ENCODE measurements around the gene ZW10.

The ZW10 gene

GRCh38 chr11:113684496-113684895 lies 89.0 kb downstream of the ZW10 start:
- POLR2A ChIA-PET = no interaction called here

GRCh38 chr11:113683481-113684046 lies 89.9 kb downstream of the ZW10 start:
- DNase-seq (ENCODE audit: extremely low spot score) = no peak
- no peak for TF ChIP-seq CTCF (IDR thresholded peaks at IDR 0.05; ENCODE audit: control extremely low read depth, extremely low read depth, low read depth, missing control alignments)
- ChIA-PET CTCF (interaction anchor here (1.0 kb wide), 2 partner anchors 11 to 50 kb away, joined by 3 read pairs; no protein-coding TSS in a partner anchor), POLR2A (no interaction called here)

More at GRCh38 chr11:113684496-113684895, 89.0 kb downstream of the ZW10 start:
- CTCF ChIA-PET = interaction anchor here (0.6 to 1.0 kb wide), 2 partner anchors 10 to 1842 kb away, joined by 3 read pairs; no protein-coding TSS in a partner anchor
- TF ChIP-seq CTCF (IDR thresholded peaks at IDR 0.05; ENCODE audit: control extremely low read depth, extremely low read depth, low read depth, missing control alignments) = no peak
- DNase-seq (ENCODE audit: extremely low spot score) = no peak

All from GM10248 (cell line).